Right atrium auricular region (tissue), 2 donors: ENCODE data around the gene NUBP2. TPM values are rescaled to one million over a fixed set of nuclear protein-coding genes. Genes with fewer than 3 reads are reported as not detected.

Source experiments
- DNase-seq: peaks from one replicate; pipeline ENCODE4 v3.0.0-alpha.2; 2019; ENCODE audit warnings: low spot score
- H3K27ac ChIP-seq, 2 donors: fragments of 200-600 bp; sonication (generic); 1 replicate in 1 of 2; 2 replicates in 1 of 2; pipeline ENCODE4 v1.5.1; 2016 to 2019
- H3K27me3 ChIP-seq, 2 donors: fragments of 200-600 bp; sonication (generic); one replicate each; pipeline versions ENCODE4 v1.5.1 to v1.6.0; 2017 to 2019
- H3K36me3 ChIP-seq: fragments of 200-600 bp; sonication (generic); one replicate; pipeline ENCODE4 v1.5.1; 2016
- H3K4me1 ChIP-seq, 2 donors: fragments of 200-600 bp; sonication (generic); one replicate each; pipeline versions ENCODE4 v1.5.1 to v1.6.0; 2017 to 2019
- H3K4me3 ChIP-seq, 2 donors: fragments of 200-600 bp; sonication (generic); 1 replicate in 1 of 2; 2 replicates in 1 of 2; pipeline ENCODE4 v1.5.1; 2017 to 2019; ENCODE audit warnings: mild to moderate bottlenecking in 1 of 2, moderate library complexity in 1 of 2
- H3K9me3 ChIP-seq, 2 donors: fragments of 200-600 bp; sonication (generic); one replicate each; pipeline ENCODE4 v1.5.1; 2019
- total RNA-seq, 2 donors: library from RNA; depleted of rRNA; stranded (reverse); fragments of >200 nt; gene quantifications; one replicate each; pipeline ENCODE4 v1.1.0, GENCODE V29; 2016
- TF ChIP-seq, protein P1 (sequence below), 2 donors: fragments of 200-600 bp; sonication (generic); IDR thresholded peaks; one replicate each; pipeline ENCODE4 v1.5.1; 2019; ENCODE audit warnings: antibody characterized with exemption in 2 of 2

NUBP2 gene
- total RNA-seq, 2 donors from 2014 or later, result 70.3 to 77.9 TPM

DNA sequence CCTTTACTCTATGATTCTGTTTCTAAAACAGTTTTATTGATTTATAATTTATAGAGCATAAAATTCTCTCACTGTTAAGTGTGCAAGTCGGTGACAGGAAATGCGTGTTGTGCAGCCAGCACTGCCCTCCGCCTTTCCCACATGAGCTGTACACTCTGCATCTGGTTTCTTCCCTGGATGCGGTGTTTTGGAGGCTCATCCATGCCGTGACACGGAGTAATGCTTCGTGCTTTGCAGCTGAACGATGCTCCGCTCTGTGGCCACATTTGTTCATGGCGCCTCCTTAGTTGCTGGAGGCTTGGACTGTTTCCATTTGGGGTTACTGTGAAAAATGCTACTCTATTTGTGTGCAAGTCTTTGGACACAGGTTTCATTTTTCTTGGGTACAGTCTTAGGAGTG lies 17.9 kb downstream of the NUBP2 start:
- TF ChIP-seq, protein P1, sequence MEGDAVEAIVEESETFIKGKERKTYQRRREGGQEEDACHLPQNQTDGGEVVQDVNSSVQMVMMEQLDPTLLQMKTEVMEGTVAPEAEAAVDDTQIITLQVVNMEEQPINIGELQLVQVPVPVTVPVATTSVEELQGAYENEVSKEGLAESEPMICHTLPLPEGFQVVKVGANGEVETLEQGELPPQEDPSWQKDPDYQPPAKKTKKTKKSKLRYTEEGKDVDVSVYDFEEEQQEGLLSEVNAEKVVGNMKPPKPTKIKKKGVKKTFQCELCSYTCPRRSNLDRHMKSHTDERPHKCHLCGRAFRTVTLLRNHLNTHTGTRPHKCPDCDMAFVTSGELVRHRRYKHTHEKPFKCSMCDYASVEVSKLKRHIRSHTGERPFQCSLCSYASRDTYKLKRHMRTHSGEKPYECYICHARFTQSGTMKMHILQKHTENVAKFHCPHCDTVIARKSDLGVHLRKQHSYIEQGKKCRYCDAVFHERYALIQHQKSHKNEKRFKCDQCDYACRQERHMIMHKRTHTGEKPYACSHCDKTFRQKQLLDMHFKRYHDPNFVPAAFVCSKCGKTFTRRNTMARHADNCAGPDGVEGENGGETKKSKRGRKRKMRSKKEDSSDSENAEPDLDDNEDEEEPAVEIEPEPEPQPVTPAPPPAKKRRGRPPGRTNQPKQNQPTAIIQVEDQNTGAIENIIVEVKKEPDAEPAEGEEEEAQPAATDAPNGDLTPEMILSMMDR (IDR thresholded peaks at IDR 0.05), result no peak
- H3K27me3 ChIP-seq, result no peaks in the 10 kb centered on the region
- no peak for DNase-seq
- no peaks in the 10 kb centered on the region for H3K4me1 ChIP-seq
- H3K4me3 ChIP-seq, result no peak overlapping the region
- H3K9me3 ChIP-seq, result no peaks in the 10 kb centered on the region
- no peak overlapping the region for H3K27ac ChIP-seq
- no peaks in the 10 kb centered on the region for H3K36me3 ChIP-seq

DNA sequence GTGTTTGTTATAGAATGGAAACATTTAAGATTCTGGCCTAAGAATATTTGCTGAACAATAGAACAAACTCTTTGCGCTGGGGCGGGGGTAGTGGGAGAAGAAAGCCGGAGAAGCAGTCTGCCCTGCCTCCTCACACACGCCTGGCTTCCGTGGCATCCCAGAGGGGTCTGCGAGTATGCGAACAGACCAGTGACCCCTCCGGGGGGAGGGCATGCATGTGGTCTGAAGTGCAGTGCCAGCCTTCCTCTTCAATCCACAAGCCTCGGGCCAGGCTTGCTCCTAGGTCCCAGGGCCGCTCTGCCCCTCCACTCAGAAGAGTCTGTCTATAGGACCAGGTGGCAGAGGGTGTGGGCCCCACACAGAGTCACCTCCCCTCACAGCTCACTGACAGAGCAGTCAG lies 24.9 kb downstream of the NUBP2 start:
- H3K4me1 ChIP-seq, result peaks cover 0 to 3% of the 10 kb centered on the region in 2 donors
- H3K36me3 ChIP-seq, result peaks cover 40% of the 10 kb centered on the region
- H3K9me3 ChIP-seq, result no peaks in the 10 kb centered on the region
- no peak for DNase-seq
- TF ChIP-seq, protein P1 (IDR thresholded peaks at IDR 0.05), result no peak
- H3K27me3 ChIP-seq, result no peaks in the 10 kb centered on the region
- H3K27ac ChIP-seq, result no peak overlapping the region
- H3K4me3 ChIP-seq, result no peak overlapping the region

DNA sequence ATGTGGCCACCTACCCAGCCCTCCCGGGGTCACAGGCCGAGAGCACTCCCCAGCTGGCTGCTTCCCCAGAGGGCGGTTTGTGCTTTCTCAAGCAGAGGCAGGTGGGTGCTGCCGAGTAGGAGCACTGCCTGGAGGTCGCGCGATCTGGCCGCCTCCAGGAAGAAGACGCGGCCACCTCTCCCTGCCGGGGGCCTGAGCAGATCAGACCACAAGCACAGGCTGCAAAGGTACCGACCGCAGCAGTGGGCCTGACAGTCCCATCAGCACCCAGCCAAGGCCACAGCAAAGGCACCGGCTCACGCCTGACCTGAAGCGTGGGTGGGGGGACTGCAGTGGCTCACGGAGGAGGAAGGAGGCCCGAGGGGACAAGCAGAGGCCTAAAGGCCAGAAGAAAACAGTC lies 25.9 kb downstream of the NUBP2 start:
- no peak overlapping the region for H3K27ac ChIP-seq
- TF ChIP-seq, protein P1 (IDR thresholded peaks at IDR 0.05), result no peak
- no peak overlapping the region for H3K4me3 ChIP-seq
- H3K36me3 ChIP-seq, result peaks cover 44% of the 10 kb centered on the region
- DNase-seq, result no peak
- no peaks in the 10 kb centered on the region for H3K27me3 ChIP-seq
- no peaks in the 10 kb centered on the region for H3K9me3 ChIP-seq
- H3K4me1 ChIP-seq, result peaks cover 0 to 9% of the 10 kb centered on the region in 2 donors

DNA sequence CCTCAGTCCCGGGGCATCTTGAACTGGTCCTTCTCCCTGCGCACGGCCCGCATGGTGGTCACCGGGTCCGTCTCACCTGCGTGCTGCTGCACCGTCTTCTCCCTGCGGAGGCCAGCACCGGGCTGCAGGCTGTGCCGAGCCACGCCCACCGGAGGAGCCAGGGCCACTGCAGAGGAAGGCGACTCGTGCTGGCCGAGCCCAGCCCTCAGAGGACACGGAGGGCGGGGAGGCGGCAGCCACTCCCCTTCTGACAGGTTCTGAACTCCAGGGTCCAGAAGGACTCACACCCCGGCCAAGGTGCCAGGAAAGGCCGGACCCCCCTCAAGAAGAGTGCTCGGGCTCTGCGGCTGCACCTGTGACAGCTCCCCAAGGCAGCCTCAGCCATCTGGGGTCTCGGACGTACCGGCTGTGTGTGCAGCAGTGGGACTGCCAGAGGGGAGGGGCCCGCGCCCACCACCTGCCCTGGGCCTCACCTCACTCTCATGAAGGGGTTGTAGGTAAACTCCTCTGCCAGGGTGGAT lies 26.6 kb downstream of the NUBP2 start:
- peaks cover 47% of the 10 kb centered on the region for H3K36me3 ChIP-seq
- no peak for DNase-seq
- H3K4me3 ChIP-seq, result no peak overlapping the region
- H3K9me3 ChIP-seq, result no peaks in the 10 kb centered on the region
- peaks cover 0 to 9% of the 10 kb centered on the region in 2 donors for H3K4me1 ChIP-seq
- TF ChIP-seq, protein P1 (IDR thresholded peaks at IDR 0.05), result no peak
- no peak overlapping the region for H3K27ac ChIP-seq
- no peaks in the 10 kb centered on the region for H3K27me3 ChIP-seq

GRCh38 chr16:1810106-1810505 lies 27.3 kb downstream of the NUBP2 start:
- Histone ChIP-seq H3K36me3 (peaks cover 47% of the 10 kb centered on the region), H3K27me3 (no peaks in the 10 kb centered on the region), H3K4me3 (no peak overlapping the region), H3K4me1 (peaks cover 0 to 9% of the 10 kb centered on the region in 2 donors), H3K27ac (no peak overlapping the region), H3K9me3 (no peaks in the 10 kb centered on the region)
- DNase-seq, result no peak
- TF ChIP-seq, protein P1 (IDR thresholded peaks at IDR 0.05), result no peak

GRCh38 chr16:1810536-1810935 lies 27.8 kb downstream of the NUBP2 start:
- Histone ChIP-seq H3K4me3 (no peak overlapping the region), H3K36me3 (peaks cover 51% of the 10 kb centered on the region), H3K27ac (no peak overlapping the region), H3K4me1 (peaks cover 0 to 9% of the 10 kb centered on the region in 2 donors), H3K9me3 (no peaks in the 10 kb centered on the region), H3K27me3 (no peaks in the 10 kb centered on the region)
- TF ChIP-seq, protein P1 (IDR thresholded peaks at IDR 0.05), result no peak
- DNase-seq, result no peak
